Renal cortex interstitium (tissue), 11 donors: Measurements from ENCODE around the gene PIGS. TPM values are rescaled to one million over a fixed set of nuclear protein-coding genes. Genes with fewer than 3 reads are reported as not detected.

Experiments used
- DNase-seq, 11 donors: peaks; one replicate each; pipeline ENCODE4 v3.0.0-alpha.2; 2013; ENCODE audit warnings: low read depth in 9 of 11, low spot score in 4 of 11; ENCODE audit errors: extremely low read depth in 1 of 11
- polyA plus RNA-seq, 3 donors: library from polyadenylated mRNA; unstranded; fragments of 120-200 nt; gene quantifications; one replicate each; pipeline ENCODE4 v1.2.1, GENCODE V29; 2013; ENCODE audit not compliant: insufficient read length in 3 of 3

The PIGS gene
- polyA plus RNA-seq, 3 donors = 94.7 to 98.0 (median 94.9) TPM

- DNase-seq = no peak
Measured at GRCh38 chr17:28569446-28569845, 1.9 kb downstream of the PIGS start.

- DNase-seq = no peak
Measured at GRCh38 chr17:28567604-28568003, 3.7 kb downstream of the PIGS start.

GRCh38 chr17:28563475-28563874 lies 7.8 kb downstream of the PIGS start:
- DNase-seq = no peak

- DNase-seq = no peak
Measured at GRCh38 chr17:28555022-28555421, 16.3 kb downstream of the PIGS start.

- DNase-seq = no peak
Measured at GRCh38 chr17:28554565-28554964, 16.8 kb downstream of the PIGS start.

DNA sequence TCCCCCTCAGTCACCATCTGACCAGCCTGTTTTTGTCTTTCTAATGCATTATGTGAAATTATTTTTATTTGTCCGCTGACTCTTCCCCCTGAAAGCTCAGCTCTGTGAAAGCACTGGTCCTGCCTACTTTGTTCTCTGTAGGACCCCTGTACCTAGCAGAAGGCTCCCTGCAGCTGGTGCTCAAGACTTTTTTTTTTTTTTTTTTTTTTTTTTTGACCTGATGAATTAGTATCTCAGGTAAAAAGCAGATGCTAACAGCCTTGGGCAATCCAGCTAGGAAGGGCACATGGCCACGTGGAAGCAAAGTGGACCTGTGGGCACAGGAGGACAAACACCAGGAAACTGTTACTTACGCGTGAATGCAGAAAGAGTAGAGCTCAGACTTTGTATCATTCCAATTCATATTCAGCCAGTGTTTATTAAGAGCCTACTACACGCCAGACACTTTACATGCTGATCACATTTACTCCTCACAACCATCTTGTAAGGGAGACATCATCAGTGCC lies 18.3 kb downstream of the PIGS start:
- no peak for DNase-seq

- DNase-seq = peak in 9 of 11 donors; percentile 65 to 82 (median 77)
Measured at GRCh38 chr17:28552176-28552999, 18.9 kb downstream of the PIGS start, which contains the start of gene UNC119. Gene UNC119, minus strand, starts transcription at chr17:28552624. Its CDS starts 67 bp downstream, at chr17:28552557.

DNA sequence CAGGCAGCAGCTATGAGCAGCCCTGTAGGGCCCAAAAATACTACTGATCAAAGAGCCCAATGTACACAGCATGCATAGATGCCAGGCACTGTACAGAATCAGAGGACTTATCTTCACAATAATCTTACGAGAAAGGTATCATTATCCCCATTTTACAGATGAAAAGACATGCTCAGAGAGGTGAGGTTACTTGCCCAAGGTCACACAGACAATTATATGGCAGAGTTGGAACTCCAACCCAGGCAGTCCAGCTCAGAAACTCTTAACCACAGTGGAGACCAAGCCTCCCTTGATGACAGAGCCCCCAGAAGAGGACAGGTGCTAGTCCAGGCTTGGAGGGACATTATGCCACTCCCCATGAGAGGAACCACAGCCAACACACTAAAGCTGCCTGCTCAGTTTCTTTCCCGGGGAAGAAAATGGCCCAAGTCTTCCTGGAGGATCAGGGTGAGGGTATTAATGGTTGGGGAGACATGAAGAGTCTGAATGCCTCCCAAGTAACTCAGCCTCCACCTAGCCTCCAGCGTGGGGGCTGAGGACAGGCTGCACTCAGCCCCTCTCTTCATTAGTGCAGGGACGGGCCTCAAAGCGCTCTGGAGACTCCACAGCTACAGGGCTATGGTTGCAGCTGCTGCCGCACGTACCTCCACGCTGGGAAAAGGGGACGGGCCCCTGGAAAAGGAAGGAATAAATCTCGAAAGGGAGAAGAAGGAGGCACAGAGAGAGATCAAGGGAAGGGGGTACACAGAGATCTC lies 19.7 kb downstream of the PIGS start:
- peak in 2 of 11 donors; percentile 11 to 31 for DNase-seq

GRCh38 chr17:28550858-28551257 lies 20.5 kb downstream of the PIGS start:
- DNase-seq = no peak

GRCh38 chr17:28549236-28550132 lies 21.8 kb downstream of the PIGS start:
- DNase-seq = no peak

DNA sequence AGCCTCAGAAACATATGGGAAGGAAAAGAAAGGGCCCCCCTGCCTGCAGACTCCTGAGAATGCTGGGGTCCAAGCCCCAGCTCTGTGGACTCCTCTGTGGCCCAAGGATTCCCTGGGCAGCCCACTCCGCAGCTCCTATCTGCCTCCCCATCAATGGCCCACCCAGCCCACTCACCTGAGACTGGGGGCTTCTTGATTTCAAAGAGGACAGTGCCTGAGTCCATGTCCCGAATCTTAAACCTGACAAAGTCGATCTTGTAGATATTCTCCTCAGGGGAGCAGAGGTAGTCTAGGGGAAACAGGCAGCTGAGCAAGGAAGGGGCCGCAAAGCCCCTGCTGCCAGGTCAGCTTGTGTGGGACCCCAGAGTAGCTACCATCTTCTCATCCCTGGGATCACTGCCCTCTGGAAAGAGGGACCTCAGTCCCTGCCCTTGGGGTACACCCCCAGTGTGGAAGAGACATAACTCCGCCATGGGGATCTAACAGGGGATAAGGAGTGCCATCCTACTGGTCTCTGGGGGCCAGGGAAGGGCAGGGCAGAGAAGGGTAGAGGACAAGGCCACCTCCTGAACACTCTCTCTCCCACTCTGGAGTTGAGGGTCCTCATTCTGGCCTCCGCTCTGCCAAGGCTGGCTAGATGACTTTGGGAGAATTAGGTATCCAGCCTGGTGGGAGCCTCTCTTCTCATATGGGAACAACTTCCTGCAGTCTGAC lies 22.8 kb downstream of the PIGS start:
- no peak for DNase-seq

- peak in 3 of 11 donors; percentile 44 to 62 (median 52) for DNase-seq
Measured at GRCh38 chr17:28547623-28548416, 23.5 kb downstream of the PIGS start.

- DNase-seq = no peak
Measured at GRCh38 chr17:28547096-28547622, 24.2 kb downstream of the PIGS start.

- DNase-seq = no peak
Measured at GRCh38 chr17:28545787-28546415, 25.4 kb downstream of the PIGS start.

DNA sequence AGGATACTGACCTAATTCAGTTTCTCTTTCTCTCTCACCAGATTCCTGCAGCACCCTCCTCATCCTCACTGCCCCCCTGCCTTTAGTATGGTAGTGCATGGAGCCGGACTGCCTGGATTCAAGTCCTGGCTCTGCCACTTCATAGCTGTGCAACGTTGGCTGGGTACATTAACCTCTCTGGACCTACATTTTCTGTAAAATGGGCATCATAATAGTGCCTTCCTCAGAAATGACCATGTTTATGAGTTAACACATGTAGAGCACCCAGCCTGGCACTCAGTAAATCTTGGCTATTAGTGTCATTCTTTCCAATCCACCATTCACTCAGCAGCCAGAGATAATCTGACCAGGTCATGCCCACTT lies 26.2 kb downstream of the PIGS start:
- no peak for DNase-seq

GRCh38 chr17:28544402-28545140 lies 26.8 kb downstream of the PIGS start:
- DNase-seq = no peak
